PFSK-1 (cell line): Measurements from ENCODE around the gene DYRK3.

Source experiments
- FOXP2 ChIP-seq: optimal IDR thresholded peaks from 2 replicates; pipeline ENCODE3; 2011; ENCODE audit warnings: borderline replicate concordance, control low read depth, inconsistent platforms; ENCODE audit not compliant: insufficient read depth; ENCODE audit errors: extremely low read length, extremely low read depth
- POLR2AphosphoS5 ChIP-seq: IDR thresholded peaks from 2 replicates; pipeline ENCODE4 v1.6.1; 2012; ENCODE audit warnings: low read depth, mild to moderate bottlenecking, control low read depth, low read length, moderate library complexity
- SIN3A ChIP-seq: IDR thresholded peaks from 2 replicates; pipeline ENCODE4 v1.6.1; 2012; ENCODE audit warnings: mild to moderate bottlenecking, low read length, moderate library complexity, borderline replicate concordance; ENCODE audit not compliant: insufficient read depth
- TAF1 ChIP-seq: IDR thresholded peaks from 2 replicates; pipeline ENCODE4 v1.6.1; 2012; ENCODE audit warnings: low read length, control low read depth, borderline replicate concordance; ENCODE audit not compliant: insufficient read depth
- TF ChIP-seq, protein P1 (sequence below), 2 experiments: IDR thresholded peaks; 2 replicates each; pipeline versions ENCODE4 v1.6.1 to v1.8.0; 2011 to 2012; ENCODE audit warnings: low read depth in 2 of 2, low read length in 2 of 2, control low read depth in 1 of 2, inconsistent platforms in 1 of 2, mild to moderate bottlenecking in 1 of 2, moderate library complexity in 1 of 2; ENCODE audit not compliant: insufficient read depth in 1 of 2

The DYRK3 gene

DNA sequence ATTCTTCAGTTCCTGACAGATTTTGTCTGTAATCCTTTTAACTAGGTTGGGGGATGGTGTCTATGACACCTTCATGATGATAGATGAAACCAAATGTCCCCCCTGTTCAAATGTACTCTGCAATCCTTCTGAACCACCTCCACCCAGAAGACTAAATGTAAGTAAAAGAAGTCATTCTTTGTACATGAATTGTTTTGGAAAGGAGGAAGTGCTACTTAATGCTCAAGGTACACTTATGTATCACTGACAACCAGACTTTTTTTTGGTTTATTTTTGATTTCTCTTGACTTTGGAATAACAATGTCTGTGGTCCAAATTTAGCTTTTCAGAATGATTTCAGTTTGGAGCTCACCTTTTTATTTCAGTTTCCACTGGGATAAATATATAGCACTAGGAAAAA is 2.3 kb downstream of the DYRK3 start:
- no peak for TF ChIP-seq FOXP2
- TF ChIP-seq, protein P1, sequence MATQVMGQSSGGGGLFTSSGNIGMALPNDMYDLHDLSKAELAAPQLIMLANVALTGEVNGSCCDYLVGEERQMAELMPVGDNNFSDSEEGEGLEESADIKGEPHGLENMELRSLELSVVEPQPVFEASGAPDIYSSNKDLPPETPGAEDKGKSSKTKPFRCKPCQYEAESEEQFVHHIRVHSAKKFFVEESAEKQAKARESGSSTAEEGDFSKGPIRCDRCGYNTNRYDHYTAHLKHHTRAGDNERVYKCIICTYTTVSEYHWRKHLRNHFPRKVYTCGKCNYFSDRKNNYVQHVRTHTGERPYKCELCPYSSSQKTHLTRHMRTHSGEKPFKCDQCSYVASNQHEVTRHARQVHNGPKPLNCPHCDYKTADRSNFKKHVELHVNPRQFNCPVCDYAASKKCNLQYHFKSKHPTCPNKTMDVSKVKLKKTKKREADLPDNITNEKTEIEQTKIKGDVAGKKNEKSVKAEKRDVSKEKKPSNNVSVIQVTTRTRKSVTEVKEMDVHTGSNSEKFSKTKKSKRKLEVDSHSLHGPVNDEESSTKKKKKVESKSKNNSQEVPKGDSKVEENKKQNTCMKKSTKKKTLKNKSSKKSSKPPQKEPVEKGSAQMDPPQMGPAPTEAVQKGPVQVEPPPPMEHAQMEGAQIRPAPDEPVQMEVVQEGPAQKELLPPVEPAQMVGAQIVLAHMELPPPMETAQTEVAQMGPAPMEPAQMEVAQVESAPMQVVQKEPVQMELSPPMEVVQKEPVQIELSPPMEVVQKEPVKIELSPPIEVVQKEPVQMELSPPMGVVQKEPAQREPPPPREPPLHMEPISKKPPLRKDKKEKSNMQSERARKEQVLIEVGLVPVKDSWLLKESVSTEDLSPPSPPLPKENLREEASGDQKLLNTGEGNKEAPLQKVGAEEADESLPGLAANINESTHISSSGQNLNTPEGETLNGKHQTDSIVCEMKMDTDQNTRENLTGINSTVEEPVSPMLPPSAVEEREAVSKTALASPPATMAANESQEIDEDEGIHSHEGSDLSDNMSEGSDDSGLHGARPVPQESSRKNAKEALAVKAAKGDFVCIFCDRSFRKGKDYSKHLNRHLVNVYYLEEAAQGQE (IDR thresholded peaks at IDR 0.05; ENCODE audit: insufficient read depth in 1 of 2, low read depth in 2 of 2, low read length in 2 of 2) = no peak
- TF ChIP-seq TAF1 = no peak
- TF ChIP-seq SIN3A = no peak
- TF ChIP-seq POLR2AphosphoS5 = no peak

DNA sequence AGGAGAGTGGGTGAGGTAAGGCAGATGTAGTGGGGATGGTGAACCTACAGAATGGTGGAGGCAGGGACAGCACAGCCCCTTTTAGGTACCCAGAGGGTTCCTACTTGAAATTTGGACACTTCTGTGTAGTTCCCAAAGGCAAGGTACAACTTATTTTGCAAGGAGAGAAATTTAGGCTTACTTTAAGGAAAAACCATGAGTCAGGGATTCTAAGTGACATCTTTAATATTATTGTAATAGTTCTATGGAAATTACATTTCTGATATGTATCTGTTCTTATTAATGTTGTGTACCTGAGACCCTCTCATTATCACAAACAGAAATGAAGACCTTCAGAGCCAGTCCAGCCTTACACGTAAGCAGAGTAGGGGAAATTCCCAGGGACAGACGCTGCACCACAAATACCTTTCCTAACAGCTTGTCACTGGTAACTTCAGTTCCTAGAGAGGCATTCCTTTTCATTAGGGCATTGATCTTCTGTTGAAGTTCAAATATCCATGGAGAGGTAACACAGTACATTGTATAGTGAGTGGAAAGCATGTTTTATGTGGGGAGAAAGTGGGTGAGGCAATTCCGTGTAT is 7.9 kb downstream of the DYRK3 start:
- no peak for TF ChIP-seq POLR2AphosphoS5
- TF ChIP-seq SIN3A = no peak
- TF ChIP-seq FOXP2 = no peak
- TF ChIP-seq, protein P1 (IDR thresholded peaks at IDR 0.05; ENCODE audit: insufficient read depth in 1 of 2, low read depth in 2 of 2, low read length in 2 of 2) = no peak
- TF ChIP-seq TAF1 = no peak

DNA sequence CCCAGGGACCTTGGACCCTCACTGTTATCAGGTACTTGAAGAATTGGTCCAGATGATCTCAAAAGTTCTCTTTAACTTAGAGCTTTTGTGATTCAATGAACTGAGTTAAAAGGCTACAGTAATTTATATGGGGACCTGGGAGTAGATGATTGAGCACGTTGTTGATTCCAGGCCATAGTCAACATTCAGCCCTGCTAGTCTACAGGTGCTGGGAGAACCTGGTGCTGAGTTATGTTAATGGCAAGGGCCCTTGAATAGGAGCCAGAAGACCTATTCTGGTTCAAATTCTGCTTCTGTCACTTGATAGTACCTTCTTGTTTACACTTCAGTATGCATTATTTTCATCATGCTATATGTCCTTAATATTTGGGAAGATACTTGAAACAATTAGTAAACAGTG is 11.2 kb downstream of the DYRK3 start:
- TF ChIP-seq POLR2AphosphoS5 (no peak), SIN3A (no peak), TAF1 (no peak), FOXP2 (no peak)
- TF ChIP-seq, protein P1 (IDR thresholded peaks at IDR 0.05; ENCODE audit: insufficient read depth in 1 of 2, low read depth in 2 of 2, low read length in 2 of 2) = no peak

DNA sequence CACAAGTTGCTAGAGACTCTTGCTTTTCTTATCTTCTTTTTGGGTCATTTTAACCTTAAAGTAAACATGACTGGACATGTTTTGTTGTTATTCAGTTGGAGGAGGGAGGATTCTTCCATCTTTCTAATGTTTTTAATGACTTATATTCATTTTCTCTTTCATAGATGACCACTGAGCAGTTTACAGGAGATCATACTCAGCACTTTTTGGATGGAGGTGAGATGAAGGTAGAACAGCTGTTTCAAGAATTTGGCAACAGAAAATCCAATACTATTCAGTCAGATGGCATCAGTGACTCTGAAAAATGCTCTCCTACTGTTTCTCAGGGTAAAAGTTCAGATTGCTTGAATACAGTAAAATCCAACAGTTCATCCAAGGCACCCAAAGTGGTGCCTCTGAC is 11.9 kb downstream of the DYRK3 start:
- no peak for TF ChIP-seq TAF1
- TF ChIP-seq FOXP2 = no peak
- no peak for TF ChIP-seq POLR2AphosphoS5
- TF ChIP-seq, protein P1 (IDR thresholded peaks at IDR 0.05; ENCODE audit: insufficient read depth in 1 of 2, low read depth in 2 of 2, low read length in 2 of 2) = no peak
- no peak for TF ChIP-seq SIN3A

GRCh38 chr1:206649261-206649921 is 14.1 kb downstream of the DYRK3 start:
- TF ChIP-seq TAF1 = no peak
- TF ChIP-seq, protein P1 (IDR thresholded peaks at IDR 0.05; ENCODE audit: insufficient read depth in 1 of 2, low read depth in 2 of 2, low read length in 2 of 2) = no peak
